ENCODE data around the gene ADH5.

DNA sequence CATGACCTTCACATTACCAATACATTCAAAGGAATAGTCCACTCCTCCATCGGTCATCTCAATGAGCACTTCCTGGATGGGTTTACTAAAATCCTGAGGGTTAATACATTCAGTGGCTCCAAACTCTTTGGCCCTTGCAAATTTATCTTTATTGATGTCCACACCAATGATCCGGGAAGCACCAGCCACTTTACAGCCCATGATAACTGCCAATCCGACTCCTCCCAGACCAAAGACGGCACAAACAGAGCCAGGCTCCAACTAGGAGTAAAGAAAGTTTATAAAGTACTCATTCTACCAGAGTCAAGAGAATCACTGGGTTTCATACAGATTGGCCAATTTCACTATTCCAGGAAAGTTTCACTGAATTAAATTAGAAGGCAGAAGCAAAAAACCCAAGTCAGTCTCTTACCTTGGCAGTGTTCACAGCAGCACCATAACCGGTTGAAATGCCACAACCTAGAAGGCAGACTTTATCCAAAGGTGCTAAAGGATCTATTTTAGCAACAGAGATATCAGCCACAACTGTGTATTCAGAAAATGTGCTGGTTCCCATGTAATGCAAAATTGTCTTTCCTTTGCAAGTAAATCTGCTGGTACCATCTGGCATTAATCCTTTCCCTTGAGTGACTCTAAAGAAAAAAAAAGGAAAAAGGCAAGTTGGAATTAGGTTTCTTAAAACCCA is 12.2 kb downstream of the ADH5 start:
- no peak for TF ChIP-seq POLR2A (IDR thresholded peaks at IDR 0.05; ENCODE audit: low read depth, low read length)
- TF ChIP-seq POLR2AphosphoS5 (IDR thresholded peaks at IDR 0.05; ENCODE audit: low read depth, low read length) = no peak

Measured in GM12891 (cell line).